HepG2 (cell line): ENCODE measurements around the gene PFN4. TPM values are rescaled to one million over a fixed set of nuclear protein-coding genes. Genes with fewer than 3 reads are reported as not detected.

Source experiments
- ELF1 ChIP-seq: sonication (generic); formaldehyde crosslinking; IDR thresholded peaks from 2 replicates; pipeline ENCODE4 v1.4.0; 2020; ENCODE audit warnings: missing genetic modification reagents
- ELK4 ChIP-seq: sonication (generic); formaldehyde crosslinking; IDR thresholded peaks from 2 replicates; pipeline ENCODE4 v1.9.0; 2021; ENCODE audit warnings: missing genetic modification reagents, borderline replicate concordance
- GZF1 ChIP-seq: sonication (generic); formaldehyde crosslinking; IDR thresholded peaks from 2 replicates; pipeline ENCODE4 v1.5.1; 2020; ENCODE audit warnings: mild to moderate bottlenecking, missing genetic modification reagents
- KLF11 ChIP-seq: IDR thresholded peaks from 2 replicates; pipeline ENCODE4 v1.6.1; 2016; ENCODE audit warnings: missing compliant biosample characterization
- MED8 ChIP-seq: sonication (generic); formaldehyde crosslinking; IDR thresholded peaks from 2 replicates; pipeline ENCODE4 v1.8.1; 2023; ENCODE audit warnings: mild to moderate bottlenecking, missing genetic modification reagents; ENCODE audit not compliant: insufficient replicate concordance
- MXD1 ChIP-seq: sonication (generic); formaldehyde crosslinking; IDR thresholded peaks from 2 replicates; pipeline ENCODE4 v1.4.0; 2020; ENCODE audit warnings: mild to moderate bottlenecking, missing genetic modification reagents
- NR3C1 ChIP-seq: sonication (generic); formaldehyde crosslinking; IDR thresholded peaks from 2 replicates; pipeline ENCODE4 v1.4.0; 2020; ENCODE audit warnings: missing genetic modification reagents
- POGK ChIP-seq: sonication (generic); formaldehyde crosslinking; conservative IDR thresholded peaks from 2 replicates; pipeline ENCODE4 v1.8.0; 2022; ENCODE audit warnings: mild to moderate bottlenecking, moderate library complexity, missing genetic modification reagents
- SOX13 ChIP-seq, 3 experiments: fragments of 450-650 bp in 1 of 3; sonication (generic) in 1 of 3; formaldehyde crosslinking in 1 of 3; IDR thresholded peaks in 2 of 3; conservative IDR thresholded peaks in 1 of 3; 2 replicates each; pipeline versions ENCODE4 v1.5.0 to v1.6.1; 2016 to 2020; ENCODE audit warnings: antibody characterized with exemption in 1 of 3, mild to moderate bottlenecking in 1 of 3, missing compliant biosample characterization in 1 of 3, missing genetic modification reagents in 1 of 3, moderate library complexity in 1 of 3
- STAT6 ChIP-seq: sonication (generic); formaldehyde crosslinking; IDR thresholded peaks from 2 replicates; pipeline ENCODE4 v1.4.0; 2020; ENCODE audit warnings: missing genetic modification reagents, mild to moderate bottlenecking, borderline replicate concordance
- THAP7 ChIP-seq: sonication (generic); formaldehyde crosslinking; IDR thresholded peaks from 2 replicates; pipeline ENCODE4 v1.8.1; 2023; ENCODE audit warnings: mild to moderate bottlenecking, missing genetic modification reagents
- ZNF18 ChIP-seq: sonication (generic); formaldehyde crosslinking; IDR thresholded peaks from 2 replicates; pipeline ENCODE4 v1.8.0; 2022; ENCODE audit warnings: mild to moderate bottlenecking, missing genetic modification reagents; ENCODE audit not compliant: insufficient replicate concordance
- ZNF260 ChIP-seq: sonication (generic); formaldehyde crosslinking; IDR thresholded peaks from 2 replicates; pipeline ENCODE4 v1.4.0; 2020; ENCODE audit warnings: missing genetic modification reagents, low read depth, mild to moderate bottlenecking, borderline replicate concordance
- ZNF607 ChIP-seq: sonication (generic); formaldehyde crosslinking; IDR thresholded peaks from 2 replicates; pipeline ENCODE4 v1.5.1; 2020; ENCODE audit warnings: missing genetic modification reagents, mild to moderate bottlenecking, borderline replicate concordance
- ZSCAN5A ChIP-seq: sonication (generic); formaldehyde crosslinking; IDR thresholded peaks from 2 replicates; pipeline ENCODE4 v1.8.0; 2022; ENCODE audit warnings: mild to moderate bottlenecking, missing genetic modification reagents, borderline replicate concordance
- polyA plus RNA-seq, 8 experiments: library from polyadenylated mRNA; depleted of rRNA in 3 of 8; stranded (reverse) in 7 of 8; unstranded in 1 of 8; fragments of >200 nt; fragmentation: Illumina TruSeq in 4 of 8; extraction: Trizol in 4 of 8; gene quantifications; 2 replicates each; pipeline versions ENCODE4 v1.2.1 to v1.2.3, GENCODE V29; 2011 to 2016; ENCODE audit warnings: low read depth in 4 of 8, missing spikeins in 1 of 8, mixed read lengths in 1 of 8; ENCODE audit not compliant: insufficient read depth in 1 of 8
- total RNA-seq, 5 experiments: library from RNA; depleted of rRNA; stranded (reverse); fragments of >200 nt; fragmentation: Illumina TruSeq; extraction: Trizol; gene quantifications; 2 replicates each; pipeline ENCODE4 v1.2.3, GENCODE V29; 2016; ENCODE audit warnings: low read depth in 1 of 5

Gene PFN4
- total and polyA plus RNA-seq, 2 of the 13 experiments (the other 11 are each of a cell fraction or from before 2014, with no cell fraction given), result 0.12 to 0.20 TPM

GRCh38 chr2:24075915-24076848, 47.0 kb downstream of the PFN4 start, which contains the start of gene SF3B6 (continued):
- TF ChIP-seq ELK4 (peak; percentile 98; the same call in 1 of the 2 replicates), KLF11 (CRISPR knock-in tag) (peak; percentile 98), STAT6 (peak; percentile 97; the same call in 1 of the 2 replicates), SOX13 (IDR thresholded peaks at IDR 0.05) (0 out of 2 replicates have a peak, but pooled peaks have one; percentile 9), SOX13 (CRISPR knock-in tag; conservative IDR thresholded peaks at IDR 0.05 in 1 of 2, IDR thresholded peaks at IDR 0.05 in 1 of 2) (peak in 1 of 2 experiments; percentile 83; a peak in 2 of 4 replicates), ZNF260 (CRISPR knock-in tag) (peak; percentile 90; the same call in 1 of the 2 replicates), MED8 (CRISPR knock-in tag) (peak; percentile 88), GZF1 (CRISPR knock-in tag) (no peak), NR3C1 (no peak), ZNF18 (peak; percentile 82), MXD1 (CRISPR knock-in tag) (no peak), THAP7 (CRISPR knock-in tag) (peak; percentile 46; the same call in 1 of the 2 replicates), ZNF607 (CRISPR knock-in tag) (peak; percentile 31; the same call in 1 of the 2 replicates), POGK (CRISPR knock-in tag) (peak; percentile 99), ELF1 (CRISPR knock-in tag) (peak; percentile 100), ZSCAN5A (peak; percentile 86; the same call in 1 of the 2 replicates)
